Measurements from ENCODE around the gene GRIN3B.

GRCh38 chr19:1037621-1038064 is 37.4 kb downstream of the GRIN3B start:
- TF ChIP-seq PATZ1 (CRISPR knock-in tag; IDR thresholded peaks at IDR 0.05; ENCODE audit: borderline replicate concordance) (no peak), ZNF8 (CRISPR knock-in tag; IDR thresholded peaks at IDR 0.05) (no peak), SNAI2 (CRISPR knock-in tag; IDR thresholded peaks at IDR 0.05) (no peak), ZC3H10 (CRISPR knock-in tag; IDR thresholded peaks at IDR 0.05) (no peak), RARB (CRISPR knock-in tag; IDR thresholded peaks at IDR 0.05) (no peak), ISL1 (CRISPR knock-in tag; IDR thresholded peaks at IDR 0.05) (no peak), TCF4 (CRISPR knock-in tag; IDR thresholded peaks at IDR 0.05; ENCODE audit: borderline replicate concordance) (no peak), TOX (CRISPR knock-in tag; IDR thresholded peaks at IDR 0.05; ENCODE audit: borderline replicate concordance) (no peak)
